ENCODE results near the gene MYL6B. TPM values are rescaled to one million over a fixed set of nuclear protein-coding genes. Genes with fewer than 3 reads are reported as not detected.
"Not testable (repeated sequence)": the region's sequence is repeated elsewhere in the genome, so short reads cannot be mapped to it uniquely, and the experiment has no call there.

The MYL6B gene
- total RNA-seq, 2 donors from 2014 or later: 18.6 to 19.1 TPM

GRCh38 chr12:56115329-56115728 is 37.1 kb upstream of the MYL6B start:
- TF ChIP-seq, protein P1, sequence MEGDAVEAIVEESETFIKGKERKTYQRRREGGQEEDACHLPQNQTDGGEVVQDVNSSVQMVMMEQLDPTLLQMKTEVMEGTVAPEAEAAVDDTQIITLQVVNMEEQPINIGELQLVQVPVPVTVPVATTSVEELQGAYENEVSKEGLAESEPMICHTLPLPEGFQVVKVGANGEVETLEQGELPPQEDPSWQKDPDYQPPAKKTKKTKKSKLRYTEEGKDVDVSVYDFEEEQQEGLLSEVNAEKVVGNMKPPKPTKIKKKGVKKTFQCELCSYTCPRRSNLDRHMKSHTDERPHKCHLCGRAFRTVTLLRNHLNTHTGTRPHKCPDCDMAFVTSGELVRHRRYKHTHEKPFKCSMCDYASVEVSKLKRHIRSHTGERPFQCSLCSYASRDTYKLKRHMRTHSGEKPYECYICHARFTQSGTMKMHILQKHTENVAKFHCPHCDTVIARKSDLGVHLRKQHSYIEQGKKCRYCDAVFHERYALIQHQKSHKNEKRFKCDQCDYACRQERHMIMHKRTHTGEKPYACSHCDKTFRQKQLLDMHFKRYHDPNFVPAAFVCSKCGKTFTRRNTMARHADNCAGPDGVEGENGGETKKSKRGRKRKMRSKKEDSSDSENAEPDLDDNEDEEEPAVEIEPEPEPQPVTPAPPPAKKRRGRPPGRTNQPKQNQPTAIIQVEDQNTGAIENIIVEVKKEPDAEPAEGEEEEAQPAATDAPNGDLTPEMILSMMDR (IDR thresholded peaks at IDR 0.05): no peak
- H3K4me1 ChIP-seq: peaks cover 8% of the 10 kb centered on the region
- intact Hi-C loops (cut with DNase I): loop anchor here (10.0 kb wide), 1 partner anchor 71 kb away; the partner anchor contains the start of gene RPS26
- peak overlapping the region; percentile 95 for H3K27ac ChIP-seq
- peaks cover 6% of the 10 kb centered on the region for H3K36me3 ChIP-seq
- peak overlapping the region; percentile 49 for H3K4me3 ChIP-seq
- H3K27me3 ChIP-seq: no peaks in the 10 kb centered on the region
- no peaks in the 10 kb centered on the region for H3K9me3 ChIP-seq
- DNase-seq: no peak
- peak overlapping the region; percentile 57 to 64 for H3K9ac ChIP-seq (ENCODE audit: low read depth in 2 of 2, low read length in 2 of 2)

DNA sequence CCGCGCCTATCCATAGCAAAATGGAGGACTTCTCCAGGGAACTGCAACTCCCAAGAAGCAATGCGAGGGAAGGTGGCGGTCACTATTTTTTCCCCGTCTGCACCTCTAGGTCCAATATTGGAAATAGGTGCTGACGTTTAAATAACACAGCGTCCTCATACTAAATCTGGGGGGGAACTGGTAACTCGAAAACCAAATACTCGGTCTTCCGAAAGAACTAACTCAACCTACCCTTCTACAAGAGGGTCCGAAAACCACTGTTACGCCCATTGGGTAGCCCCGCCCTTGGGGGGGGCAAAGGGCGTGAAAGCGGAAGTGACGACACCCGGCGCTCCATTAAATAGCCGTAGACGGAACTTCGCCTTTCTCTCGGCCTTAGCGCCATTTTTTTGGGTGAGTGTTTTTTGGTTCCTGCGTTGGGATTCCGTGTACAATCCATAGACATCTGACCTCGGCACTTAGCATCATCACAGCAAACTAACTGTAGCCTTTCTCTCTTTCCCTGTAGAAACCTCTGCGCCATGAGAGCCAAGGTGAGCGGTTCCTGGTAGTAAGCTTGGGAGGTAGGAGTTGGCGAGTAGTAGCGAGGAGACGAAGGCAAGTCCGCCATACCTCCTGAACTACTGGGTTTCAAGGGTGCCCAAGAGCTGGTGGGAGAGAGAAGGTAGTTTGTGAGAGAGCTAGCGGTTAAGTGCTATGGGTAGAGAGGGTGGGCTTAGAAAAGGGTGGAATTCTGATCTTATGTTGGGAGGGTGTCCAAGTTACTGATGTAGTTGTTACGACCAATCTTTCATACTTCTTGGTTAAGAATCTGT is 35.9 kb upstream of the MYL6B start, which contains the start of gene RPL41:
TSS of gene RPL41 (plus strand) at position 367 of the 815 bp plus-strand sequence.
- Histone ChIP-seq H3K4me3 (peak within 1 kb of the TSS; percentile 49), H3K27ac (peak within 1 kb of the TSS; percentile 95), H3K27me3 (no peaks in the 10 kb centered on the region), H3K9me3 (no peaks in the 10 kb centered on the region), H3K9ac (ENCODE audit: low read depth in 2 of 2, low read length in 2 of 2) (peak within 1 kb of the TSS; percentile 76 to 100), H3K36me3 (peaks cover 4% of the 10 kb centered on the region), H3K4me1 (peaks cover 8% of the 10 kb centered on the region)
- peak; percentile 96 for DNase-seq
- intact Hi-C loops (cut with DNase I): loop anchor here (2.0 to 10.0 kb wide), 2 partner anchors 38 to 72 kb away; partner anchors contain the start of gene RPS26
- TF ChIP-seq, protein P1 (IDR thresholded peaks at IDR 0.05): no peak

DNA sequence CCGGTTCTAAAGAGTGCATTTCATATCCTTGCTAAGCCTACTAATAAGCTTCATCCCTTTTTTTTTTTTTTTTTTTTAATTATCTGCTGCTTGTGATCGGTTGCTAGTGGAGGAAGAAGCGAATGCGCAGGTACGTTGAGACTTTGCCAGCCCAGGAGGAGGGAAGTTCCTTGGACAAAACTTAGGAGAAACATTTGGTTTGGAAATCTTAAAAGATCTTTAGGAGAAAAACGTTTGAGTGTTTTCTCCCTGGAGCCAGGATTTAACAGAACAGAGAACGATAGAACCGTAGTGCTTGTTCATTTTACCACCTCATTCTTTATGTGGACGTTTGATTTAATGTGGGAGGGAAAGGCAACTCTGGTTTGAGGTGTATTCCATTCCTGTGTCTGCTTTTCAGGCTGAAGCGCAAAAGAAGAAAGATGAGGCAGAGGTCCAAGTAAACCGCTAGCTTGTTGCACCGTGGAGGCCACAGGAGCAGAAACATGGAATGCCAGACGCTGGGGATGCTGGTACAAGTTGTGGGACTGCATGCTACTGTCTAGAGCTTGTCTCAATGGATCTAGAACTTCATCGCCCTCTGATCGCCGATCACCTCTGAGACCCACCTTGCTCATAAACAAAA is 35.2 kb upstream of the MYL6B start:
- intact Hi-C loops (cut with DNase I): loop anchor here (2.0 to 10.0 kb wide), 2 partner anchors 38 to 72 kb away; partner anchors contain the start of gene RPS26
- H3K9me3 ChIP-seq, H3K4me1 ChIP-seq, DNase-seq, H3K36me3 ChIP-seq, H3K27me3 ChIP-seq: not testable (repeated sequence)
- peak overlapping the region; percentile 49 for H3K4me3 ChIP-seq
- peak overlapping the region; percentile 95 for H3K27ac ChIP-seq
- peak overlapping the region; percentile 76 to 100 for H3K9ac ChIP-seq (ENCODE audit: low read depth in 2 of 2, low read length in 2 of 2)

- TF ChIP-seq, protein P1 (IDR thresholded peaks at IDR 0.05): no peak
- H3K9ac ChIP-seq (ENCODE audit: low read depth in 2 of 2, low read length in 2 of 2): peak within 1 kb of the TSS; percentile 81 to 100
- intact Hi-C loops (cut with DNase I): loop anchor here (2.0 to 10.0 kb wide), 2 partner anchors 39 to 73 kb away; partner anchors contain the start of gene RPS26
- no peaks in the 10 kb centered on the region for H3K9me3 ChIP-seq
- peak within 1 kb of the TSS; percentile 49 for H3K4me3 ChIP-seq
- no peaks in the 10 kb centered on the region for H3K27me3 ChIP-seq
- peak within 1 kb of the TSS; percentile 95 for H3K27ac ChIP-seq
- peak; percentile 99 for DNase-seq
- peaks cover 8% of the 10 kb centered on the region for H3K4me1 ChIP-seq
- no peaks in the 10 kb centered on the region for H3K36me3 ChIP-seq
These were observed 34.4 kb upstream of the MYL6B start, which contains the start of gene ZC3H10 for GRCh38 chr12:56117778-56118687. Gene ZC3H10 (plus strand): TSS chr12:56118266. CDS start chr12:56120563, 2,297 bp downstream.

GRCh38 chr12:56118688-56119357 is 33.6 kb upstream of the MYL6B start:
- no peaks in the 10 kb centered on the region for H3K27me3 ChIP-seq
- H3K4me1 ChIP-seq: peaks cover 8% of the 10 kb centered on the region
- no peak for DNase-seq

More at GRCh38 chr12:56118688-56119357, 33.6 kb upstream of the MYL6B start:
- Histone ChIP-seq H3K9ac (ENCODE audit: low read depth in 2 of 2, low read length in 2 of 2) (peak overlapping the region; percentile 81 to 100), H3K36me3 (no peaks in the 10 kb centered on the region), H3K9me3 (no peaks in the 10 kb centered on the region), H3K27ac (peak overlapping the region; percentile 95), H3K4me3 (peak overlapping the region; percentile 49)
- TF ChIP-seq, protein P1 (IDR thresholded peaks at IDR 0.05): no peak
- intact Hi-C loops (cut with DNase I): loop anchor here (10.0 kb wide), 1 partner anchor 74 kb away; the partner anchor contains the start of gene RPS26
